ENCODE data around the gene PHLPP2.
"Not testable (repeated sequence)": the region's sequence is repeated elsewhere in the genome, so short reads cannot be mapped to it uniquely, and the experiment has no call there.

PHLPP2 gene

GRCh38 chr16:71622088-71622487 lies 102.4 kb downstream of the PHLPP2 start:
- no peak for DNase-seq (ENCODE audit: low read depth in 2 of 2)

GRCh38 chr16:71618429-71618828 lies 106.1 kb downstream of the PHLPP2 start:
- DNase-seq (ENCODE audit: low read depth in 2 of 2) = no peak

DNA sequence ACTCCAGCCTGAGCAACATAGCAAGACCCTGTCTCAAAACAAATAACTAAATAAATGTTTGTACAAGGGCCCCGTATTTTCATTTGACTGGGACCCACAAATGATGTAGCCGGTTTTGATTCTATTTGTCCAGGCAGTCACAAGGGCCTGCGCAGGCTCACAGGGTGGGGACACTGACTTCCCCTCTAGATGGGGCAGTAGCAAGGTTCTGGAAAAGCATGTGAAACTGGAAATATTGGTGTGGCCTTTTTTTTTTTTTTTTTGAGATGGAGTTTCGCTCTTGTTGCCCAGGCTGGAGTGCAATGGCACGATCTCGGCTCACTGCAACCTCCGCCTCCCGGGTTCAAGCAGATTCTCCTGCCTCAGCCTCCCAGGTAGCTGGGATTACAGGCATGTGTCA lies 109.5 kb downstream of the PHLPP2 start:
- DNase-seq (ENCODE audit: low read depth in 2 of 2) = not testable (repeated sequence)

GRCh38 chr16:71610936-71611871 lies 113.3 kb downstream of the PHLPP2 start:
- DNase-seq (ENCODE audit: low read depth in 2 of 2) = peak; percentile 27 to 57

DNA sequence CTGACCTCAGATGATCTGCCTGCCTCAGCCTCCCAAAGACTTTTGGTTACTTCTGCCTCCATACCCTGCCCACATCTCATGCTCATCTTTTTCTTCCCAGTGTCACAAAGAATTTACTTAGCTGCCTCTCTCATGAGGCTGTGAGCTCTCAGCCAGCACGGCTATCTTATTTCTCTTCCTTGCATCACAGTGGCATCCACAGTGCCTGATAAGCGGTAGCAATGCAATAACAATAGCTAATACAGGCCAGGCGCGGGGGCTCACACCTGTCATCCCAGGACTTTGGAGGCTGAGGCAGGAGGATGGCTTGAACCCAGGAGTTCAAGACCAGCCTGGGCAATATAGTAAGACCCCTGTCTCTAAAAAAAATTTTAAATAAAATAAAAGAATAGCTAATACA lies 114.1 kb downstream of the PHLPP2 start:
- DNase-seq (ENCODE audit: low read depth in 2 of 2) = no peak

DNA sequence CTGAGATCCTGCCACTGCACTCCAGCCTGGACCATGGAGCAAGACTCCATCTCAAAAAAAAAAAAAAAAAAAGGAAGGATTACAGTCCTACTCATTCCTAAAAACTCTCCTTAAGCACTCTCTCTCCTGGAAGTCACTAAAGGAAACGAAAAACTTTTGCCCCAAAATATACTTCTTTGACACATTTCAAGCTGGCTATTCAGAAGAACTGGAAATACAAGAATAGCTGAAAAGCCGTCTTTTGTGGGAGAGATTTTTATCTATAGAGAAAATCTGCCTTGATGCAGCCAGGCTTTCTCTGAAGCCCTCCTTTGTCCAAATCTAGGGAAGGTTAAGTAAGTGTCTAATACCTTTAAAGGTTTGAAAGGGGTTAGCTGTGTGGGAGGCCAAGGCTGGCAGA lies 115.4 kb downstream of the PHLPP2 start:
- no peak for DNase-seq (ENCODE audit: low read depth in 2 of 2)

GRCh38 chr16:71600822-71601221 lies 123.7 kb downstream of the PHLPP2 start:
- DNase-seq (ENCODE audit: low read depth in 2 of 2) = no peak

DNA sequence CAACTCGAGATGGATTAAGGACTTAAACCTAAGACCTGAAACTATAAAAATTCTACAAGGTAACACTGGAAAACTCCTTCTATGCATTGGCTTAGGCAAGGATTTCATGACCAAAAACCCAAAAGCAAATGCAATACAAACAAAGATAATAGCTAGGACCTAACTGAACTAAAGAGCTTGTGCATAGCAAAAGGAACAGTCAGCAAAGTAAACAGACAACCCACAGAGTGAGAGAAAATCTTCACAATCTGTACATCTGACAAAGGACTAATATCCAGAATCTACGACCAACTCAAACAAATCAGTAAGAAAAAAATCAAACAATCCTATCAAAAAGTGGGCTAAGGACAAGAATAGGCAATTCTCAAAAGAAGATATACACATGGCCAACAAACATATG lies 126.1 kb downstream of the PHLPP2 start:
- DNase-seq (ENCODE audit: low read depth in 2 of 2) = not testable (repeated sequence)

GRCh38 chr16:71595340-71595826 lies 129.1 kb downstream of the PHLPP2 start:
- not testable (repeated sequence) for DNase-seq (ENCODE audit: low read depth in 2 of 2)

All from stimulated activated CD8-positive, alpha-beta memory T cell treated with anti-CD3 and anti-CD28 coated beads, Interleukin-7, amount 100 ng/mL, for 4 hours (primary cell).